IPS-20b (cell line): ENCODE results near the gene RGL1.

Source experiments
- H3K27ac ChIP-seq: one replicate; pipeline ENCODE4 v1.5.1; 2013; ENCODE audit warnings: low read length
- H3K27me3 ChIP-seq: 2 replicates; pipeline ENCODE4 v1.6.1; 2013; ENCODE audit warnings: mild to moderate bottlenecking, low read length, inconsistent platforms; ENCODE audit not compliant: insufficient read depth
- H3K36me3 ChIP-seq: 2 replicates; pipeline ENCODE4 v1.6.1; 2013; ENCODE audit warnings: low read depth, mild to moderate bottlenecking, inconsistent platforms, low read length, moderate library complexity; ENCODE audit not compliant: insufficient read depth
- H3K4me1 ChIP-seq: 2 replicates; pipeline ENCODE4 v1.6.1; 2013; ENCODE audit warnings: mild to moderate bottlenecking, control low read depth, inconsistent platforms, low read length, moderate library complexity; ENCODE audit not compliant: insufficient read depth
- H3K4me3 ChIP-seq: 2 replicates; pipeline ENCODE4 v1.5.1; 2013; ENCODE audit warnings: mild to moderate bottlenecking, low read length, inconsistent platforms
- H3K9ac ChIP-seq: 2 replicates; pipeline ENCODE4 v1.6.1; 2013; ENCODE audit warnings: low read depth, mild to moderate bottlenecking, inconsistent platforms, low read length, moderate library complexity
- H3K9me3 ChIP-seq: 2 replicates; pipeline ENCODE4 v1.6.1; 2013; ENCODE audit warnings: mild to moderate bottlenecking, low read depth, low read length, inconsistent platforms; ENCODE audit not compliant: insufficient read depth

Gene RGL1

DNA sequence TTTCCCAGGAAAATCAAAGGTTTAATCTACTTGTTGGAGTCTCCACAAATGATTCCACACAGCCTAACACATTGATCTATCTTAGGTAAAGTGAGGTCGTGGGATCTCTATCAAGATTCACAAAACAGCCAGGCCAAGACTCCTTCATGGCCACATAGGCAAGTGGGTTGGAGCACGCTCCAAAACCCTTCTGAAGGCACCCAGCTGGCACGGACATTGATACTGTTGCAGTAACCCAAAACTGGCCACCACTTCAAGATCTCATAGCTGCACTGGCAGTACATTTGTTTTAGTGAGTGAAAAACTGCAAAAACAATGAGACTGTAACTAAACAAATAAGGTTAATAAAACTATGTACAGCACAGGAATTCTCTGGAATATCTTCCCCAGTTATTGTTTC is 170.7 kb downstream of the RGL1 start:
- no peaks in the 10 kb centered on the region for H3K9me3 ChIP-seq
- H3K27me3 ChIP-seq: no peaks in the 10 kb centered on the region
- no peak overlapping the region for H3K9ac ChIP-seq
- no peak overlapping the region for H3K4me3 ChIP-seq
- H3K4me1 ChIP-seq: peaks cover 4% of the 10 kb centered on the region
- no peak overlapping the region for H3K27ac ChIP-seq
- H3K36me3 ChIP-seq: no peaks in the 10 kb centered on the region

DNA sequence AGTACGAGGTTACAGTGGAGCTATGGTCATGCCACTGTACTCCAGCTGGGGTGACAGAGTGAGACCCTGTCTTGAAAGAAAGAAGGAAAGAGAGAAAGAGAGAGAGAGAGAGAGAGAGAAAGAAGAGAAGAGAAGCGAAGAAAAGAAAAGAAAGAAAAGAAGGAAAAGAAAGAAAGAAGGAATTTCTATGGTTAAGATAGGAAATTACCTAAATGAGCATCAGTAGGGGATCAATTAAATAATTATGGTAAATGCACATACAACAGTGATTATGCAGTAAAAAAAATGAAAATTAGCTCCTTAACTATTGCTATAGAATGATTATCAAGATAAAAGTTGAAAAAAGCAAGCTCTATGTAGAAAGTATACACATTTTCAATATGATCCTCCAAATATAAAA is 172.8 kb downstream of the RGL1 start:
- Histone ChIP-seq H3K27ac (no peak overlapping the region), H3K9me3 (no peaks in the 10 kb centered on the region), H3K9ac (no peak overlapping the region), H3K36me3 (no peaks in the 10 kb centered on the region), H3K4me3 (no peak overlapping the region), H3K27me3 (no peaks in the 10 kb centered on the region), H3K4me1 (peaks cover 4% of the 10 kb centered on the region)
